ENCODE measurements around the gene EHD1.

GRCh38 chr11:64859542-64860414 lies 18.6 kb downstream of the EHD1 start:
- TF ChIP-seq, protein P1, sequence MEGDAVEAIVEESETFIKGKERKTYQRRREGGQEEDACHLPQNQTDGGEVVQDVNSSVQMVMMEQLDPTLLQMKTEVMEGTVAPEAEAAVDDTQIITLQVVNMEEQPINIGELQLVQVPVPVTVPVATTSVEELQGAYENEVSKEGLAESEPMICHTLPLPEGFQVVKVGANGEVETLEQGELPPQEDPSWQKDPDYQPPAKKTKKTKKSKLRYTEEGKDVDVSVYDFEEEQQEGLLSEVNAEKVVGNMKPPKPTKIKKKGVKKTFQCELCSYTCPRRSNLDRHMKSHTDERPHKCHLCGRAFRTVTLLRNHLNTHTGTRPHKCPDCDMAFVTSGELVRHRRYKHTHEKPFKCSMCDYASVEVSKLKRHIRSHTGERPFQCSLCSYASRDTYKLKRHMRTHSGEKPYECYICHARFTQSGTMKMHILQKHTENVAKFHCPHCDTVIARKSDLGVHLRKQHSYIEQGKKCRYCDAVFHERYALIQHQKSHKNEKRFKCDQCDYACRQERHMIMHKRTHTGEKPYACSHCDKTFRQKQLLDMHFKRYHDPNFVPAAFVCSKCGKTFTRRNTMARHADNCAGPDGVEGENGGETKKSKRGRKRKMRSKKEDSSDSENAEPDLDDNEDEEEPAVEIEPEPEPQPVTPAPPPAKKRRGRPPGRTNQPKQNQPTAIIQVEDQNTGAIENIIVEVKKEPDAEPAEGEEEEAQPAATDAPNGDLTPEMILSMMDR (conservative IDR thresholded peaks at IDR 0.05 in 1 of 2, IDR thresholded peaks at IDR 0.05 in 1 of 2; ENCODE audit: low read depth in 1 of 2, low read length in 2 of 2) = no peak
- no peak for TF ChIP-seq EZH2 (IDR thresholded peaks at IDR 0.05; ENCODE audit: low read length, missing control alignments)

Data from fibroblast of lung (primary cell).